UCSD-AML1 (cell line): ENCODE measurements around the gene IPPK.
A peak's percentile ranks its signal among the peaks of the same experiment; 100 is the strongest.
"Not testable (repeated sequence)": the region's sequence is repeated elsewhere in the genome, so short reads cannot be mapped to it uniquely, and the experiment has no call there.

Source experiments
- DNase-seq: peaks from one replicate; lab custom pipeline; 2025; ENCODE audit not compliant: unreplicated experiment; lab: John Stamatoyannopoulos, UW

Gene IPPK

GRCh38 chr9:92638621-92639101 is 31.3 kb downstream of the IPPK start:
- no peak for DNase-seq

GRCh38 chr9:92637886-92638620 is 31.9 kb downstream of the IPPK start:
- DNase-seq, result no peak

- no peak for DNase-seq
Measured at GRCh38 chr9:92637326-92637725, 32.6 kb downstream of the IPPK start.

DNA sequence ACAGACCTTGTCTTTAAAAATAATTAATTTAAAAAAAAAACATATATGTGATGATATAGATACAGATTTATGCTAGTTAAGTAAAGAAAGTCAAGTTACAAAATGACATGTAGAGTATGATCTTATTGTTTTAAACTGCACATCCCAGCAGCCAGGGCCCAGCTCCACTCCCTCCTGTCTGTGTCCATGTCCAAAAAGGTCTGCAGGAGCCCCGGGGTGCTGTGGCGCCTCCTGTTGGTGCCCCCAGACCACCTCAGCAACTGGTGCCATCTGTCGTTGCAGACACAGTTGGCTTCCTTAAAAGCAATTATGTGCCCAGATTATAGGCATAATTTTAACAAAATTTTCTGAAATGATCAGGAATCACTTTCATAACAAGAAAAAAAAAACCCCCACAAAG is 33.3 kb downstream of the IPPK start:
- DNase-seq, result no peak

DNA sequence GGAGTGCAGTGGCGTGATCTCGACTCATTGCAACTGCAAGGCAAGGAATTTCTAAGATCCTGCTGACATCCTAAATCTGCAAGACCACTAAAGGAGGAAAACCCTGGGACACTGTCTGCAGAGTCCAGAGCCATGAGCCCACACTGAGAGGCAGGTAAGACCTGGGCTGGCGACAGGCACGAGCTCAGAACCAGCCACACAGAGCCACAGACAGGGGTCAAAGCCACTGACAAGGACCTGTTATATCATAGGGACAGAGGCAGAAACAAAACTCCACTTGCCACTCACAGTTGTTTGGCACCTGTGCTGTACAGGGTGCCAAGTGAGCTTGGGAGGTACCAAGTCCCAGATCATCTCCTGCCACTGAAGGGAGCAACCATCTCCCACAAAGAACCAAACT is 34.2 kb downstream of the IPPK start:
- no peak for DNase-seq

- DNase-seq, result peak; percentile 74
Measured at GRCh38 chr9:92634712-92635605, 35.0 kb downstream of the IPPK start.

DNA sequence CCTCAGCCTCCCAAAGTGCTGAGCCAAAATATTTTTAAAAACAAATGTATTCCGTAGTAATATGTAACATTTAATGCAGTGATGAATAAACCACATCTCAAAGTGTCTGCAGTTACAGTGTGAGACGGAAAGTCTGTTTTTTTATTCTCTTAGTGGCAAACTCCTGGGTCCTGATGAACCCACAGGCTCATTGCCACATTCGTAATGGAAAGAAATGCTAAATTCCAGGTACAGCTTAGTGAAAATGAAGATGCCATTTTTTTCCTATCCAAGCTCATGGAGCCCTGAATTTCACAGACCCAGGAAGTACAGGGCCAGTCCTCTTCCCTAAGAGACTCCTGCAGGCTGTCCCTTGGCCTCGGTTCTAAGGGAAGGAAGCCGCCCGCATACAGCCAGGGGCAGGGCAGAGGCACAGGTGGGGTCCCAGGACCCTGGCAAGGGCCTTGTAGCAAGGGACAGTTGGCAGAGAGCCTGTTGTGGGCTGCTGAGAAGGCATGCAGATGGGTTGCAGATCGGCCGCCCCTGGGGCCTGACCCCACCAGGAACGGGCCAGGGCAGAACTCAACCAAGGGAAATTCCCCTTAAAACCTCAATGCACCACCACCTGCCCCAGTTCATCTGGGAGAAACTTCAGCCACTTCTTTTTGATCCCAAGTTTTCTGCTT is 36.2 kb downstream of the IPPK start:
- DNase-seq, result no peak

DNA sequence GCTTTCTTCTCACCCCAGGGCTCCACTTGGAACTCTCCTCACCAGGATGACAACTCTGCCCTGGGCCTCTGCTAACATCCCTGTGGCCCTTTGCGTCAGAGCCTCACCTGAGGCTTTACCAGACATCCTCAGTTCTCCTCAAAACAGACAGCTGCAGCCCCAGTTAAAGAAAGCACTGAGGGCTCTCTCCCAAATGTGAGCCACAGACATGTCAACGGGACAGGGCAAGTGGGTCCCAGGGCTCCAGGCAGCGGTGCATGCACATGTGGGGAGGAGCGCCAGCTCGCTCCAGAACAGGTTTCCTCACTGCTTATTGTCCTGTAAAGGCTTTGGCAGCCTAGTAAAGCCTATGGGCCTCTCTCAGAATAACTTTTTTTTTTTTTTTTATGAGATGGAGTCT is 37.3 kb downstream of the IPPK start:
- DNase-seq, result no peak

- no peak for DNase-seq
Measured at GRCh38 chr9:92631452-92632343, 38.2 kb downstream of the IPPK start.

GRCh38 chr9:92627651-92628050 is 42.3 kb downstream of the IPPK start:
- no peak for DNase-seq

- DNase-seq, result no peak
Measured at GRCh38 chr9:92626484-92626883, 43.4 kb downstream of the IPPK start.

- not testable (repeated sequence) for DNase-seq
Measured at GRCh38 chr9:92623936-92624335, 46.0 kb downstream of the IPPK start.

DNA sequence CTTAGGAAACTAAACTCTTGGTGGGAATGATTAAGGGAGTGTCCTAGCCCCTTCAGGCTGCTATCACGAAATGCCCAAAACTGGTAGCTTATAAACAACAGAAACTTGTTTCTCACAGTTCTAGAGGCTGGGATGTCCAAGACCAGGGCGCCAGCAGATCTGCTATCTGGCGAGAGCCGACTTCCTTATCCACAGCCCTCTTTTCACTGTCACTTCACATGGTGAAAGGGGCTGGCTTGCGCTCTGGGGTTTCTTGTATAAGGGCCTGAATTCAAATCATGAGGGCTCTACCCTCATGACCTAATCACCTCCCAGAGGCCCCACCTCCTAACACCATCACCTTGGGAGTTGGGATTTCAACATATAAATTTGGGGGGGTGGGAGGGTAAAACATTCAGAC is 49.1 kb downstream of the IPPK start:
- DNase-seq, result no peak

DNA sequence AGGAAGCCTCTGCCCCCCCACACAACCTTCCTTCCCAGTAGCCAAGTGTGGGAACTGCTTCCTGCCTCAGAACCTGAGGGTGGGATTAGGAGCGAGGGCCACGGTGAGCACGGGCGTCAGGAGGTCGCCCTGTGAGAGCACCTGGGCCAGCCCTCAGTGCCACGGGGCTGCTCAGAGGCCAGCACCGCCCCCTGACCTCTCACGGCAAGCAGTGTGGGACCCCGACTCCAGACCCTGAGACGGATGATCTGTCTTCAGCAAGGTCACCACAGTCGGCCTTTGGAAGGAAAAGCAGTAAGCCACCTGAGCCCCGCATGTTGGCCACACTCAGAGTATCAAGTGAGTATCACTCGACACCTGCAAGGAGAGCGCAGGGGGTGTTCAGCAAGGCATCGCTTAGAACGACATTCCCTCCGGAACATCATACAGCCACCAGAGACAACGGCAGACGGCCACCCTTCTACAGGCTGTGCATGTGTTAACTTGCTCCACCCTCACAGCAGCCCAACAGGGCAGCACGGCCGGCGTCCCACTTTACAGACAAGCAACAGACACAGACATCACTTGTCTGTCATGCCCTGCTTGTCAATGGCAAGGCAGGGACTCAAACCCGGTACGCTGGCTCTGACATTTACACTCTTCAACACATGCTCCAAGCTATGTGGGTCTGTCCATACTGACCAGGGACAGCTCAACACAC is 50.2 kb downstream of the IPPK start:
- no peak for DNase-seq

GRCh38 chr9:92618633-92619225 is 51.2 kb downstream of the IPPK start:
- no peak for DNase-seq

GRCh38 chr9:92617951-92618510 is 51.9 kb downstream of the IPPK start:
- no peak for DNase-seq

GRCh38 chr9:92617195-92617813 is 52.6 kb downstream of the IPPK start:
- DNase-seq, result no peak

DNA sequence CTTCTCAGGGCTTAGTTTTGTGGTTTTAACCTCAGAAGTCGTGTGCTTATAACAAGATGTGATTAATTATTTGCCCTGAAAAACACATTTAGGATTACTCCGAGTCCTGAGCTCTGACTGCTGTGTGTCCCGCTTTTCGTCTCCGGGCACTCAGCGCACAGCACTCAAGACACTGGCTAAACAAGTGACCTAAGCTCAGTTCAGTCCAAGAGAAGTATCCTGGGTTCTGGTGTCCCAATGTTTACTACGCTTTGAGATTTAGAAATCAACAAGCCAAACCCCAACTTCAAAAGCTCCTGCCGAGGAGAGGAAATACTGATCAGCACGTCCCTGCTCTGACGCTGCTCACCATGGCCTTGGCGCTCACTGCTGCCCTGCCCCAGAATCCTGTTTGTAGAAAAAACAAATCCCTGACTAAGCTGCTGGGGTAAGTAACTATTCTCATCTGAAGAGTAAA is 53.2 kb downstream of the IPPK start:
- no peak for DNase-seq

DNA sequence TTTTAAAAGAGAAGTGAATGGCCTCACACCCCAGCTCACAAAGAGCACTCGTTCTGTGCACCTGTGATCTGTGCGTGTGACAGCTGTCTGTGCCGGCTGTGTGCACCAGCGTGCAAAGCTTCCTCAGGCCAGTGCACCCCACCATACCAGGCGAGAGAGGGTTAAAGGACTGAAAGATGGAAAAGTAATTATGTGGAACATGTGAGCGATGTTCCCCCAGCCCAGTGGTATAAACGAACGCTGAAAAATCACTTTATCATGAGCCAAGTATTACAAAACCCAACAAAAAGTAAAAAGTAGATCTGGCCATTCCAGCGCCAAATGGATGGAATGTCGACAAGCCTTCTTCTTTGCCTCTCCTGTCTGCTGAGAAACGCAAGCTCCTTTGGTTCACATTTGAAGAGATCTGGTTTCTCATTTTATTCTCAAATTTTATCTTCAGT is 53.7 kb downstream of the IPPK start:
- DNase-seq, result no peak
